Spleen (tissue), 7 donors: ENCODE measurements around the gene KRT7.

ENCODE experiments used
- POLR2A ChIP-seq, 3 donors: fragments of 450-650 bp; IDR thresholded peaks; one replicate each; pipeline ENCODE4 v1.5.1; 2017; ENCODE audit warnings: antibody characterized with exemption in 3 of 3, mild to moderate bottlenecking in 1 of 3
- TF ChIP-seq, protein P1 (sequence below), 11 experiments: fragments of 200-600 bp in 7 of 11; fragments of 450-650 bp in 4 of 11; sonication (generic) in 4 of 11; IDR thresholded peaks in 8 of 11; conservative IDR thresholded peaks in 3 of 11; 1 replicate in 7 of 11; 2 replicates in 4 of 11; pipeline versions ENCODE4 v1.4.0 to v1.8.0; 2016 to 2021; ENCODE audit warnings: antibody characterized with exemption in 11 of 11, inconsistent platforms in 4 of 11, mild to moderate bottlenecking in 1 of 11
- donor health status: DM: no; HTN: no; CAD: no; lungs with moderate emphysema.
- donor health status: DM: no; HTN: no; CAD: no.
- donor health status: DM: no; HTN: no; CAD: no.

DNA sequence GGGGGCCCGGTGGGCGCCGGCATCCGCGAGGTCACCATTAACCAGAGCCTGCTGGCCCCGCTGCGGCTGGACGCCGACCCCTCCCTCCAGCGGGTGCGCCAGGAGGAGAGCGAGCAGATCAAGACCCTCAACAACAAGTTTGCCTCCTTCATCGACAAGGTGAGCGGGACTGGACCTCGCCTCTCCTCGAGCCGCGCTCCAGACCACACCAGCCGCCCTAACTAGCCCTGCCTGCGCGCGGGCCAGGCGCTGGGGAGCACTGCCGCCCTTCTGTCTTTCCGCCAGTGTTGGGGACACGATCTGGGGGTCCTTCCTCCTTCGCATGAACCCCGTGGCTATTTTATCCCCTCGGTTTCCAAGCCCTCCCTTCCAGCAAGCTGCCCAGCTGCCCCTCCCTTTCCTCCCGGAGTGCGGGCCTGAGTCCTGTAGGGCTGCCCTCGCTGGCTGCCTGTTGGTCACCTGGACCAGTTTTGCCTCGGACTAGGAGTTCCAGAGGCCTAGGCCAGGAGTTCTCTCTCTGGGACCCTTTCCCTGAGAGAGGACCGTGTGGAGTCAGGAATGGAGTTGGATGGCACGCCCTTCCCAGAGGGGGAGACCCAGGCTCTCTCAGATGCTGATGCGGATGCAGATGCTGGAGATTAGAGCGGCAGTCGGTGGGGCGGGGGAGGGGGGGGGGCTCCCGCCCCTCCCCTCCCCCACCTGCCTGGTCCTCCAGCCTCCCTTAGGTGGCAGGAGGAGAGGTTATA lies 592 bp downstream of the KRT7 start:
- TF ChIP-seq, protein P1, sequence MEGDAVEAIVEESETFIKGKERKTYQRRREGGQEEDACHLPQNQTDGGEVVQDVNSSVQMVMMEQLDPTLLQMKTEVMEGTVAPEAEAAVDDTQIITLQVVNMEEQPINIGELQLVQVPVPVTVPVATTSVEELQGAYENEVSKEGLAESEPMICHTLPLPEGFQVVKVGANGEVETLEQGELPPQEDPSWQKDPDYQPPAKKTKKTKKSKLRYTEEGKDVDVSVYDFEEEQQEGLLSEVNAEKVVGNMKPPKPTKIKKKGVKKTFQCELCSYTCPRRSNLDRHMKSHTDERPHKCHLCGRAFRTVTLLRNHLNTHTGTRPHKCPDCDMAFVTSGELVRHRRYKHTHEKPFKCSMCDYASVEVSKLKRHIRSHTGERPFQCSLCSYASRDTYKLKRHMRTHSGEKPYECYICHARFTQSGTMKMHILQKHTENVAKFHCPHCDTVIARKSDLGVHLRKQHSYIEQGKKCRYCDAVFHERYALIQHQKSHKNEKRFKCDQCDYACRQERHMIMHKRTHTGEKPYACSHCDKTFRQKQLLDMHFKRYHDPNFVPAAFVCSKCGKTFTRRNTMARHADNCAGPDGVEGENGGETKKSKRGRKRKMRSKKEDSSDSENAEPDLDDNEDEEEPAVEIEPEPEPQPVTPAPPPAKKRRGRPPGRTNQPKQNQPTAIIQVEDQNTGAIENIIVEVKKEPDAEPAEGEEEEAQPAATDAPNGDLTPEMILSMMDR (IDR thresholded peaks at IDR 0.05 in 8 of 11, conservative IDR thresholded peaks at IDR 0.05 in 3 of 11) = no peak
- TF ChIP-seq POLR2A (IDR thresholded peaks at IDR 0.05) = no peak
